Tibial nerve (tissue), 4 donors: ENCODE results near the gene ITGA11. TPM values are rescaled to one million over a fixed set of nuclear protein-coding genes. Genes with fewer than 3 reads are reported as not detected.

Experiments used
- DNase-seq, 2 donors: peaks; one replicate each; pipeline ENCODE4 v3.0.0-alpha.2; 2019; ENCODE audit warnings: low spot score in 2 of 2
- H3K27ac ChIP-seq, 4 donors: fragments of 200-600 bp; sonication (generic) in 3 of 4; one replicate each; pipeline ENCODE4 v1.5.1; 2017 to 2019; ENCODE audit warnings: mild to moderate bottlenecking in 1 of 4
- H3K27me3 ChIP-seq, 2 donors: fragments of 200-600 bp; sonication (generic) in 1 of 2; one replicate each; pipeline versions ENCODE4 v1.5.1 to v1.6.0; 2017 to 2019
- H3K36me3 ChIP-seq, 3 donors: fragments of 200-600 bp; sonication (generic); one replicate each; pipeline ENCODE4 v1.5.1; 2018 to 2019
- H3K4me1 ChIP-seq, 4 donors: fragments of 200-600 bp; sonication (generic) in 3 of 4; one replicate each; pipeline ENCODE4 v1.5.1; 2017 to 2019
- H3K4me3 ChIP-seq, 4 donors: fragments of 200-600 bp; sonication (generic) in 3 of 4; one replicate each; pipeline ENCODE4 v1.5.1; 2017 to 2019; ENCODE audit warnings: mild to moderate bottlenecking in 1 of 4, moderate library complexity in 1 of 4
- H3K9me3 ChIP-seq, 4 donors: fragments of 200-600 bp; sonication (generic) in 3 of 4; one replicate each; pipeline ENCODE4 v1.5.1; 2017 to 2019
- CTCF ChIP-seq, 5 experiments: fragments of 200-600 bp in 3 of 5; fragments of 450-650 bp in 2 of 5; sonication (generic) in 3 of 5; IDR thresholded peaks; one replicate each; pipeline ENCODE4 v1.5.1; 2016 to 2019; ENCODE audit warnings: antibody characterized with exemption in 5 of 5, mild to moderate bottlenecking in 3 of 5, moderate library complexity in 2 of 5
- EP300 ChIP-seq, 2 donors: sonication (generic); formaldehyde crosslinking; IDR thresholded peaks; one replicate each; pipeline ENCODE4 v1.6.1; 2017; ENCODE audit warnings: antibody characterized with exemption in 2 of 2, mild to moderate bottlenecking in 1 of 2
- POLR2A ChIP-seq, 2 donors: fragments of 450-650 bp; IDR thresholded peaks; one replicate each; pipeline ENCODE4 v1.6.1; 2017; ENCODE audit warnings: antibody characterized with exemption in 2 of 2, mild to moderate bottlenecking in 2 of 2, moderate library complexity in 2 of 2
- WGBS, 2 donors: methylation state at CpG; one replicate each; pipeline ENCODE4 v1.1.5; 2018; 5-methylcytosine and 5-hydroxymethylcytosine counted together
- total RNA-seq, 4 donors: library from RNA; depleted of rRNA; stranded (reverse); fragments of >200 nt; gene quantifications; one replicate each; pipeline ENCODE4 v1.1.0, GENCODE V29; 2016

ITGA11 gene
- total RNA-seq, 4 donors from 2014 or later = 2.7 to 12.1 (median 6.9) TPM

DNA sequence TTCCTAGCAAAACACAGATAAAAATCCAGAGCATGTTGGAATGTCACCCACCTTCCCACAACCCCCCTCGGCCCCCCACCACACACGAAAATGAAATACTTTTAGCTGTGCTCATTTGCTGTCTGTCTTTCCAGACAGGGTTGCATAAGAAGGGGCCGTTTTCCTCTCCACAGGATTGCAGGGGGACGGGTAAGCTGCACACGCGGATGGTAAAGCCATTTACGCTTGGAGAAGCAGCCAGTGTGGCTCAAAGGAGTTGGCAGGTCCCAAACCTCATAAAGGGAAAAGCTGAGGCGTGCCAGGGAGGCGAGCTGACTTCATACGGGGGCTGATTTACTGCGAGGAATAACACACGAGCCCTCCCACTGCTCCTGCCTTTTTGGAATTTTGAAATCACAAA lies 47.4 kb upstream of the ITGA11 start:
- no peaks in the 10 kb centered on the region for H3K27me3 ChIP-seq
- no peaks in the 10 kb centered on the region for H3K9me3 ChIP-seq
- H3K4me1 ChIP-seq = peaks cover 0 to 2% (median 0%) of the 10 kb centered on the region in 4 donors
- no peaks in the 10 kb centered on the region for H3K36me3 ChIP-seq
- TF ChIP-seq EP300 (IDR thresholded peaks at IDR 0.05) (peak in 1 of 2 donors; percentile 16), POLR2A (IDR thresholded peaks at IDR 0.05) (no peak), CTCF (IDR thresholded peaks at IDR 0.05) (no peak)
- H3K27ac ChIP-seq = peak overlapping the region in 1 of 4 donors; percentile 7
- DNase-seq = no peak
- 52 to 56% methylated on average over 12 of the region's 12 CpGs for WGBS, 2 donors
- no peak overlapping the region for H3K4me3 ChIP-seq

DNA sequence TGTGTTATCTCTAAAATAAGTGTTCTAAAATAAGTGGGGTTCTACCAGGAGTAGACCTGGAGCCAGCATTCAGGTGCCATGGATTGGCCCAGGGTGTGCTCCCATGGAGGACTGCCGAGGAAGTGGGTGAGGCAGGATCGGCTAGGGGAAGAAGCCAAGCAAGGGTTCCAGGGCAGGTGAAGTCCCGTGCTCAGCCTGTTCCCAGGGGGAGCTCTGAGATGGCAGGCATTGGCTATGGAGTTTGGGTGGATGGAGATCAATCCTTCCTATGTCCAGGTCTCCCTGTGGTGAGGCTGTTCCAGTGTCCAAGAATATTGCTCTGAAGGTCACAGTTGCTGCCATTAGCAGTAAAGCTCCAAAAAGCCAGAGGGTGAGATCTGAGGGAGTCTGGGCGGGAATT lies 46.9 kb upstream of the ITGA11 start:
- TF ChIP-seq EP300 (IDR thresholded peaks at IDR 0.05) = no peak
- TF ChIP-seq CTCF (IDR thresholded peaks at IDR 0.05) = no peak
- no peak for TF ChIP-seq POLR2A (IDR thresholded peaks at IDR 0.05)
- H3K9me3 ChIP-seq = no peaks in the 10 kb centered on the region
- 89 to 90% methylated on average over 4 of the region's 4 CpGs for WGBS, 2 donors
- H3K4me3 ChIP-seq = no peak overlapping the region
- DNase-seq = no peak
- no peak overlapping the region for H3K27ac ChIP-seq
- no peaks in the 10 kb centered on the region for H3K27me3 ChIP-seq
- no peaks in the 10 kb centered on the region for H3K36me3 ChIP-seq
- H3K4me1 ChIP-seq = no peaks in the 10 kb centered on the region

GRCh38 chr15:68475449-68475848 lies 43.5 kb upstream of the ITGA11 start:
- Histone ChIP-seq H3K9me3 (no peaks in the 10 kb centered on the region), H3K27me3 (no peaks in the 10 kb centered on the region), H3K27ac (no peak overlapping the region), H3K4me3 (no peak overlapping the region), H3K4me1 (no peaks in the 10 kb centered on the region), H3K36me3 (no peaks in the 10 kb centered on the region)
- TF ChIP-seq POLR2A (IDR thresholded peaks at IDR 0.05) (no peak), EP300 (IDR thresholded peaks at IDR 0.05) (no peak)
- DNase-seq = no peak

DNA sequence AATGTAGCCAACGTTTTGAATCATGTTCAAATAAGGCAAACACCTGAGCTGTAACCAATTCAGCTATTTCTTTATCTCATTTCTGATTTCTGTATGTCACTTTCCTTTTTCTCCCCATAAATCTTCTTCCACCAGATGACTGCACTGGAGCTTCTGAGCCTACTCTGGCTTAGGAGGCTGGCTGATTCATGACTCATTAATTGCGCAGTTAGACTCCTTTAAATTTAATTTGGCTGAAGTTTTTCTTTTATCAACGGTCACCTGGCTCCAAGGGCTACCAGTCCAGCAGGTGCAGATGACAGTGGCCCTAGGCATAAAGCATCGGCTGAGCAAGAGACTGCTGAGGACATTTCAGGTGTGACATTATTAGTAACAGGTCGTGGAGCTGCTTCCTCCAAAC lies 39.6 kb upstream of the ITGA11 start:
- no peak overlapping the region for H3K27ac ChIP-seq
- H3K4me1 ChIP-seq = peaks cover 0 to 6% (median 2%) of the 10 kb centered on the region in 4 donors
- TF ChIP-seq POLR2A (IDR thresholded peaks at IDR 0.05) = no peak
- no peak for TF ChIP-seq CTCF (IDR thresholded peaks at IDR 0.05)
- TF ChIP-seq EP300 (IDR thresholded peaks at IDR 0.05) = no peak
- DNase-seq = no peak
- H3K36me3 ChIP-seq = no peaks in the 10 kb centered on the region
- no peak overlapping the region for H3K4me3 ChIP-seq
- H3K9me3 ChIP-seq = no peaks in the 10 kb centered on the region
- WGBS, 2 donors = 81 to 85% methylated on average over 5 of the region's 5 CpGs
- no peaks in the 10 kb centered on the region for H3K27me3 ChIP-seq

DNA sequence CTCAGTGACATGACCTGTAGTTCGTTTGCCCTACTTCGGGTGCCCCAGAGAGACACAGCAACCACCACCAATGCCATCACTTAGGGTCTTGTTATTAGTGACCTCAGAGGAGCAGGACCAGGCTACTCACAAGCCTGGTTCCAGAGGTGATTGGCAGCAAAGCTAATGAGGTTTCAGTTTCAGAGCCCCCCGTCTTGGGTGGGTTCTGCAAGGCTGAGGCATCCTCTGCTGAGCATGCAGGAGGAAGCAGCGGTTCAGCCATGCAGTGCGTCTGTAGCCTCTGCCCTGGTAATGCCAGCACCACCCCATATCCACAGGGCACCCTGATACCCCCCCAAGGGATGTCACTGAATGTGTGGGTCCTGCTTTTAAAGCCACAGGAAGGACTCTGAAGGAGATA lies 39.0 kb upstream of the ITGA11 start:
- H3K4me3 ChIP-seq = no peak overlapping the region
- no peaks in the 10 kb centered on the region for H3K27me3 ChIP-seq
- TF ChIP-seq EP300 (IDR thresholded peaks at IDR 0.05) (no peak), CTCF (IDR thresholded peaks at IDR 0.05) (no peak), POLR2A (IDR thresholded peaks at IDR 0.05) (no peak)
- DNase-seq = no peak
- H3K9me3 ChIP-seq = no peaks in the 10 kb centered on the region
- WGBS, 2 donors = 90 to 91% methylated on average over 5 of the region's 5 CpGs
- H3K36me3 ChIP-seq = no peaks in the 10 kb centered on the region
- no peak overlapping the region for H3K27ac ChIP-seq
- peaks cover 0 to 6% (median 2%) of the 10 kb centered on the region in 4 donors for H3K4me1 ChIP-seq
